Epidermal melanocyte (primary cell): ENCODE data around the gene ARHGAP26.
A peak's percentile ranks its signal among the peaks of the same experiment; 100 is the strongest.

Source experiments
- DNase-seq: peaks from one replicate; pipeline ENCODE4 v3.0.0; 2011; ENCODE audit warnings: low spot score; ENCODE audit not compliant: insufficient read length

ARHGAP26 gene

GRCh38 chr5:143033535-143034250 is 263.5 kb downstream of the ARHGAP26 start:
- DNase-seq: no peak

- DNase-seq: no peak
Measured at GRCh38 chr5:143036146-143036927, 266.2 kb downstream of the ARHGAP26 start.

GRCh38 chr5:143037071-143037470 is 266.9 kb downstream of the ARHGAP26 start:
- no peak for DNase-seq

DNA sequence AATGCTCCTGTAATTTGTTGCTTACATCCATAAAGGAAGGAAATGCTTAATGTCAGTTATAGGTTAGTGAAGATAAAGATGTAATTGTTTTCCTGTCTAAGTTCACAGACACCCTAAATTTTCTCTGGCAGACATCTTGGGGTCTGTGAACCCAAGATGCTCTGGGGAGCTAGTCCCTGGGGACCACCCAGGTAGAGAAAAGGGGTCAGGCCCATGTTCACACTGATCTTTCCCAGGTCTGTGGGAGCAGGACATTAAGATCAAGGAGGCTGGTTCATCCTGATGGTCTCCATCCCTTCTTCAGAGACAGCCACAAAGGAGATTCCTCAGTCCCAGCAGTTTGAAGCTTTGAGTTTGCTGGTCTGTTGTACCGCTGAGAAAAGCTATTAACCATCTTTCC is 267.5 kb downstream of the ARHGAP26 start:
- DNase-seq: no peak

DNA sequence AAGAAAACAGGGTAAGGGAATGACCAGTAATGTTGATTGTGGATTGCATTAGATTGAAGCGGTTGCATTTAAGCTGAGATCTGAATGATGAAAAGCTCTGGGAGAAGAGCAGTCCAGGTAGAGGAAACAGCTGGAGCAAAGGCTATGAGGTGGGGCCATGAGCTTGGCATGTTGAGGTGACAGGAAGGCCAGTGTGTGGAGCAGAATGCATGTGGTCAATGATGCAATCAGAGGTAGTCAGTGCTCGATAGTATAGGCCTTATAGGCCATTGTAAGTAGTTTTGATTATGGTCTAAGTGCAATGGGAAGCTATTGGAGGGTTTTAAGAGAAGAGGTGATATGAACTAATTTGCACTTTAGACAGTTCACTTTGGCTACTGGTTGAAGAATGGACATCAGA is 270.4 kb downstream of the ARHGAP26 start:
- DNase-seq: no peak

DNA sequence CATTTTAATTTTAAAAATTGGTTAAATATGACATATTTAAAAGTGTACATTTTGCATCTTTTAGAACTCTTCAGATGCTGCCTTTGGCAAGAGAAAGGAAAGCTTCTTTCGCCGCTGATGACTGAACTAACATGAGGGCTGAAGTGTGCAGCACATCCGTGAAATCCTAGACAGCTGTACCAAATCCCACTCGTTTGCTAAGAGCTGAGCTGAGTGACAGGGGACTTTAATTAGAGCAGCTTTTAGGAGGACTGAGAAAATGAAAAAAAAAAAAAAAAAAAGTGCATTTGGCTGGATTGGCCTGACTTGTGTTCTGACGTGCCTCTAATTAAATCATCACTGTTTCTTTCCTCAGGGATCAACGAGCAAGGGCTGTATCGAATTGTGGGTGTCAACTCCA is 271.3 kb downstream of the ARHGAP26 start:
- DNase-seq: no peak

GRCh38 chr5:143041972-143042770 is 272.0 kb downstream of the ARHGAP26 start:
- DNase-seq: no peak

GRCh38 chr5:143044265-143044664 is 274.1 kb downstream of the ARHGAP26 start:
- no peak for DNase-seq

- DNase-seq: no peak
Measured at GRCh38 chr5:143045062-143045461, 274.9 kb downstream of the ARHGAP26 start.

- no peak for DNase-seq
Measured at GRCh38 chr5:143046314-143046713, 276.1 kb downstream of the ARHGAP26 start.

- no peak for DNase-seq
Measured at GRCh38 chr5:143047091-143047490, 276.9 kb downstream of the ARHGAP26 start.

DNA sequence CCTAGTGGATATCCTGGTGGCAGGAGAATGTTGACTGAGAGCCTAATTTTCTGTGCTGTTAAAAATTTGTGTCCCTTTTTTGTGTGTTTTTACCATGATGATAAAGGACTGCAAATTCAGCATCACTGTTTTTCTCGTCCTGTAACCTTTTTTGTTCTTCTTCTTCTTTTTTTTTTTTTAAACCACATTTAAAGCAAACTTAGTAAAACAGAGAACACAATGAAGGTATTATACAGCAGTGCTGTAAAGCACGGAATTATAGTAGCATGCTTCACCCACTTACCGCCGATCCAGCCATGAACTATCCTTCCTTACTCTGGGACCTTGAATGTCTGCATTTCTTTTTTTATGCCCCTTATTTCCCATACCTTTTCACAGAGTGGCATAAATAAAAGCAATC is 280.0 kb downstream of the ARHGAP26 start:
- no peak for DNase-seq

DNA sequence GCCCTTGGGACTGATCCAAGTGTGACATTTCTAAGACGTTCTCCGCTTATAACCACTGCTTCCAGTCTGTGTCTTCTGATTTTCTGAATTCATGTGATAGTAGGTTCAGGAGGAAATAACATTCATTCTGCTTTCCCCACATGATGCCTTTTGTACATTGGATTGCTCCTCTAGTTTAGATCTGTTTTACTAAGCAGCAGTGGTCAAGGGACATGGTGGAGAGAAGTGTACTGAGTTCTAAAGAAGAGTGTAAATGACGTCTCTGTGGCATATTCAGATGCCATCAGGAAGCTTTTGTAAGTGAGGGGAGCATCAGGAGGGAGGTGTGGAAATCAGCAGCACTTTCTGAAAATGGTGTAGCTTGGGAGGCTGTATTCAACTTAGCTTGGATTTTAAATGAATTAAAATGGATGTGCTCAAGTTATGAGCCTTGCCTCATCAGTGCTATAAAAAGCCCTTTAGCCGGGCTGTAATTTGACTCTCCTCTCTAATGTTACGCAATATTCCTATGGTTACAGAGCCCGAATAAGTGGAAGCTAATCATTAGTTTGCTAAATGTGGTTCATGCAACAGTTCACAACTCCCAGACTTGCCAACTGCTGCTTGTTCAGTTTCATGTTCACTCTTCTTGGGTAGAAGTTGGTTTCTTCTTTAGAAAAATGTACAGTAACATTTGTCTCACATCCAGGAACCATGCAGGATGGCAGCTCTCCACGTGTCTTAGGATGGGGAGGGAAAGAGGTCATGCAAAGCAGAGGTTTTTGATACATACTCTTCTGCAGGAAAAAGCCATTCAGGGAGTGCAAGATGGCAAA is 281.3 kb downstream of the ARHGAP26 start:
- DNase-seq: peak; percentile 48

- DNase-seq: no peak
Measured at GRCh38 chr5:143052967-143053682, 282.9 kb downstream of the ARHGAP26 start.

DNA sequence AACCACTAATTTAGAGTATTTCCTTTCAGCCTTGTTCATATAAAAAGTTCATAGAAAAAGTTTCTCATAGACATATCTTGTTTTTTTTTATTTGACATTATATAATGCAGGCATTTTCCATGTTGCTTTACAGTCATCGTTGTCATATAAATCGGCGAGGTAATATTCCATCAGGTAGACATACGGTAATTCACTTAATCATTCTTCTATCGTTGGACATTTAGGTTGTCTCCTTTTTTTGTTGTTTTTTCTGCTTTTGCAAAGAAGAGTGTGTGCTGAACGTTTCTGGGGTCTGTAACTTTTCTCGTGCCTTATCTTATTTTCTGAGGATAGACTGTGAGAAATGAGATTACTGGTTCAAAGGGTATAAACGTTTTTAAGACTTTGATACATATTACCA is 283.6 kb downstream of the ARHGAP26 start:
- no peak for DNase-seq

GRCh38 chr5:143054480-143054941 is 284.3 kb downstream of the ARHGAP26 start:
- no peak for DNase-seq

GRCh38 chr5:143055596-143056338 is 285.6 kb downstream of the ARHGAP26 start:
- no peak for DNase-seq

- no peak for DNase-seq
Measured at GRCh38 chr5:143056339-143056704, 286.1 kb downstream of the ARHGAP26 start.

DNA sequence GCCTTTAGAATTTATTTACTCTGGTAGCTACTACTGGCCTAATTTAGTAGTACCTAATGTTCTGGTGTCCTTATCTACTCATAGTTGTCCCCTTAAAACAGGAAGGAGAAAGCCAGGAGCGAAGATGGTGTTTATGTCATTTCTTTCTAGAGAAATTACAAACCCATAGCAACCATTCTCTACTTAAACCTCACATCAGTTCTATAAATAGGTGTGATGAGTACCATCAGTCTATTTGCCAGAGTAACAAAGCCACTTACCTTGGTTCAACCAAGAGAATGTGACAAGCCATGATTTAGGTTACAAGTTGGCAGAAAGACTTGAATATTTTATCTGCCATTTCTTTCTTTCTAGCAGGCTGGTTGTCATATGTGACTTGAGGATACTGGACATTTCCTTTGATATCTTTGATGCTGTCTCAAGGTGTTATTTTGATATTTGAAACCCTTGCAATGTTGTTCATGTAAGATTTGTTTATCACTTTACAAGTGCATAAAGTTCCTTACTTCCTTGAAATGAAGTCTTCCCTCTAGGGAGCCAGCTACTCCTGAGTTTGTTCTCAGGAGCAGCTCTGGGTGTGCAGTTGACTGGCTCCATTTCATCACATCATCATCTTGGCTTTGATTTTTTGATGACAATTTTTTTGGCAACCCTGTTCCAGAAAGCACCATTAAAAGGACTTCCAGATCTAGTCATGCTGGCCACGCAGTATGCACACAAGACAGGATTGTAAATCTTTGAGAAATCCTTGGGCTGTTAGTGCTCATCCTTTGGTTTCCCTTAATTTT is 286.8 kb downstream of the ARHGAP26 start:
- DNase-seq: no peak
